HepG2 (cell line): Measurements from ENCODE around the gene TNFAIP1. TPM values are rescaled to one million over a fixed set of nuclear protein-coding genes. Genes with fewer than 3 reads are reported as not detected.
A peak's percentile ranks its signal among the peaks of the same experiment; 100 is the strongest.

Experiments used
- BCL6 ChIP-seq: IDR thresholded peaks from 2 replicates; pipeline ENCODE4 v1.6.1; 2016; ENCODE audit warnings: missing genetic modification reagents, missing compliant biosample characterization
- CEBPZ ChIP-seq: IDR thresholded peaks from 2 replicates; pipeline ENCODE4 v1.6.1; 2012; ENCODE audit warnings: low read length, improper control_type of control experiment
- FOXK1 ChIP-seq: sonication (generic); formaldehyde crosslinking; IDR thresholded peaks from 2 replicates; pipeline ENCODE4 v1.4.0; 2020; ENCODE audit warnings: low read depth, missing genetic modification reagents, borderline replicate concordance
- GLMP ChIP-seq: sonication (generic); formaldehyde crosslinking; IDR thresholded peaks from 2 replicates; pipeline ENCODE4 v1.9.0; 2021; ENCODE audit warnings: missing genetic modification reagents, mild to moderate bottlenecking, borderline replicate concordance
- HNRNPUL1 ChIP-seq: fragments of 200-400 bp; formaldehyde crosslinking; IDR thresholded peaks from 2 replicates; pipeline ENCODE4 v1.6.1; 2017; ENCODE audit warnings: low read depth, mild to moderate bottlenecking, low read length, moderate library complexity
- JUND ChIP-seq: sonication (generic); formaldehyde crosslinking; IDR thresholded peaks from 2 replicates; pipeline ENCODE4 v1.8.0; 2022; ENCODE audit warnings: mild to moderate bottlenecking, missing genetic modification reagents
- KLF16 ChIP-seq, 2 experiments: sonication (generic) in 1 of 2; formaldehyde crosslinking in 1 of 2; IDR thresholded peaks; 2 replicates each; pipeline versions ENCODE4 v1.6.1 to v1.8.0; 2016 to 2023; ENCODE audit warnings: missing genetic modification reagents in 2 of 2, missing compliant biosample characterization in 1 of 2
- MIER2 ChIP-seq: IDR thresholded peaks from 2 replicates; pipeline ENCODE4 v1.6.1; 2016; ENCODE audit warnings: missing biosample characterization, missing genetic modification reagents
- TBL1XR1 ChIP-seq: fragments of 150-350 bp; IDR thresholded peaks from 2 replicates; pipeline ENCODE4 v1.6.1; 2014; ENCODE audit warnings: borderline replicate concordance, low read length; ENCODE audit not compliant: partially characterized antibody
- ZBTB14 ChIP-seq: sonication (generic); formaldehyde crosslinking; IDR thresholded peaks from 2 replicates; pipeline ENCODE4 v1.4.0; 2020; ENCODE audit warnings: missing genetic modification reagents
- ZBTB4 ChIP-seq: sonication (generic); formaldehyde crosslinking; IDR thresholded peaks from 2 replicates; pipeline ENCODE4 v1.4.0; 2020; ENCODE audit warnings: missing genetic modification reagents, mild to moderate bottlenecking, borderline replicate concordance
- ZNF564 ChIP-seq: sonication (generic); formaldehyde crosslinking; IDR thresholded peaks from 2 replicates; pipeline ENCODE4 v1.8.1; 2023; ENCODE audit warnings: mild to moderate bottlenecking, missing genetic modification reagents
- ZNF569 ChIP-seq: sonication (generic); formaldehyde crosslinking; IDR thresholded peaks from 2 replicates; pipeline ENCODE4 v1.5.0; 2020; ENCODE audit warnings: mild to moderate bottlenecking, missing genetic modification reagents, moderate library complexity, borderline replicate concordance
- ZNF790 ChIP-seq: sonication (generic); formaldehyde crosslinking; IDR thresholded peaks from 2 replicates; pipeline ENCODE4 v1.8.0; 2022; ENCODE audit warnings: missing genetic modification reagents, mild to moderate bottlenecking, borderline replicate concordance
- polyA plus RNA-seq, 8 experiments: library from polyadenylated mRNA; depleted of rRNA in 3 of 8; stranded (reverse) in 7 of 8; unstranded in 1 of 8; fragments of >200 nt; fragmentation: Illumina TruSeq in 4 of 8; extraction: Trizol in 4 of 8; gene quantifications; 2 replicates each; pipeline versions ENCODE4 v1.2.1 to v1.2.3, GENCODE V29; 2011 to 2016; ENCODE audit warnings: low read depth in 4 of 8, missing spikeins in 1 of 8, mixed read lengths in 1 of 8; ENCODE audit not compliant: insufficient read depth in 1 of 8
- total RNA-seq, 5 experiments: library from RNA; depleted of rRNA; stranded (reverse); fragments of >200 nt; fragmentation: Illumina TruSeq; extraction: Trizol; gene quantifications; 2 replicates each; pipeline ENCODE4 v1.2.3, GENCODE V29; 2016; ENCODE audit warnings: low read depth in 1 of 5

Gene TNFAIP1
- total and polyA plus RNA-seq, 2 of the 13 experiments (the other 11 are each of a cell fraction or from before 2014, with no cell fraction given), result 17.5 to 40.6 TPM

- TF ChIP-seq ZBTB4 (CRISPR knock-in tag), result 0 out of 2 replicates have a peak, but pooled peaks have one; percentile 1
- 0 out of 2 replicates have a peak, but pooled peaks have one; percentile 43 for TF ChIP-seq ZNF569
- 0 out of 2 replicates have a peak, but pooled peaks have one; percentile 32 for TF ChIP-seq ZNF564 (CRISPR knock-in tag)
- no peak; the same call in 1 of the 2 replicates for TF ChIP-seq BCL6
- no peak for TF ChIP-seq CEBPZ
- TF ChIP-seq HNRNPUL1, result peak; percentile 43; the same call in 1 of the 2 replicates
- TF ChIP-seq ZNF790 (CRISPR knock-in tag), result 0 out of 2 replicates have a peak, but pooled peaks have one; percentile 29
- no peak for TF ChIP-seq GLMP (CRISPR knock-in tag)
- TF ChIP-seq TBL1XR1, result peak; percentile 7
- TF ChIP-seq KLF16 (CRISPR knock-in tag; IDR thresholded peaks at IDR 0.05), result peak in 1 of 2 experiments; percentile 58; a peak in 1 of 4 replicates
- no peak for TF ChIP-seq MIER2 (CRISPR knock-in tag)
- TF ChIP-seq FOXK1, result peak; percentile 96; the same call in 1 of the 2 replicates
- TF ChIP-seq ZBTB14 (CRISPR knock-in tag), result no peak
- TF ChIP-seq JUND (CRISPR knock-in tag), result no peak
These were observed 21.7 kb downstream of the TNFAIP1 start, which contains the start of gene POLDIP2 (continued) for GRCh38 chr17:28357061-28357900.
